SU-DHL-6 (cell line): ENCODE measurements around the gene RALY.

Source experiments
- EZH2phosphoT487 ChIP-seq: fragments of 200-600 bp; sonication (generic), shearing (Covaris generic); conservative IDR thresholded peaks from 2 replicates; pipeline ENCODE4 v1.6.1; 2018; ENCODE audit warnings: mild to moderate bottlenecking, antibody characterized with exemption, low read length, moderate library complexity, mixed read lengths
- TF ChIP-seq, protein P1 (sequence below): fragments of 200-600 bp; sonication (generic); IDR thresholded peaks from one replicate; pipeline ENCODE4 v1.5.1; 2017; ENCODE audit warnings: antibody characterized with exemption, mild to moderate bottlenecking, low read length, moderate library complexity; ENCODE audit not compliant: insufficient read depth, poor library complexity, severe bottlenecking

GRCh38 chr20:34049389-34049788 lies 55.7 kb downstream of the RALY start:
- no peak for TF ChIP-seq EZH2phosphoT487
- TF ChIP-seq, protein P1, sequence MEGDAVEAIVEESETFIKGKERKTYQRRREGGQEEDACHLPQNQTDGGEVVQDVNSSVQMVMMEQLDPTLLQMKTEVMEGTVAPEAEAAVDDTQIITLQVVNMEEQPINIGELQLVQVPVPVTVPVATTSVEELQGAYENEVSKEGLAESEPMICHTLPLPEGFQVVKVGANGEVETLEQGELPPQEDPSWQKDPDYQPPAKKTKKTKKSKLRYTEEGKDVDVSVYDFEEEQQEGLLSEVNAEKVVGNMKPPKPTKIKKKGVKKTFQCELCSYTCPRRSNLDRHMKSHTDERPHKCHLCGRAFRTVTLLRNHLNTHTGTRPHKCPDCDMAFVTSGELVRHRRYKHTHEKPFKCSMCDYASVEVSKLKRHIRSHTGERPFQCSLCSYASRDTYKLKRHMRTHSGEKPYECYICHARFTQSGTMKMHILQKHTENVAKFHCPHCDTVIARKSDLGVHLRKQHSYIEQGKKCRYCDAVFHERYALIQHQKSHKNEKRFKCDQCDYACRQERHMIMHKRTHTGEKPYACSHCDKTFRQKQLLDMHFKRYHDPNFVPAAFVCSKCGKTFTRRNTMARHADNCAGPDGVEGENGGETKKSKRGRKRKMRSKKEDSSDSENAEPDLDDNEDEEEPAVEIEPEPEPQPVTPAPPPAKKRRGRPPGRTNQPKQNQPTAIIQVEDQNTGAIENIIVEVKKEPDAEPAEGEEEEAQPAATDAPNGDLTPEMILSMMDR: no peak
